Measurements from ENCODE around the gene OSBPL2.

The OSBPL2 gene

GRCh38 chr20:62287759-62288534, 49.6 kb downstream of the OSBPL2 start:
- no peak for DNase-seq

- peak in 1 of 2 experiments; percentile 8 for DNase-seq
Observed at GRCh38 chr20:62288535-62289105, 50.3 kb downstream of the OSBPL2 start.

- DNase-seq: no peak
Observed at GRCh38 chr20:62289131-62289530, 50.8 kb downstream of the OSBPL2 start.

GRCh38 chr20:62289898-62290297, 51.6 kb downstream of the OSBPL2 start:
- DNase-seq: no peak

GRCh38 chr20:62291251-62292066, 53.1 kb downstream of the OSBPL2 start:
- DNase-seq: no peak

GRCh38 chr20:62292108-62292507, 53.8 kb downstream of the OSBPL2 start:
- no peak for DNase-seq

- DNase-seq: no peak
Observed at GRCh38 chr20:62293111-62293784, 54.9 kb downstream of the OSBPL2 start.

- DNase-seq: no peak
Observed at GRCh38 chr20:62293946-62294345, 55.6 kb downstream of the OSBPL2 start.

- no peak for DNase-seq
Observed at GRCh38 chr20:62294516-62294915, 56.2 kb downstream of the OSBPL2 start.

- DNase-seq: no peak
Observed at GRCh38 chr20:62296724-62297448, 58.6 kb downstream of the OSBPL2 start.

- DNase-seq: no peak
Observed at GRCh38 chr20:62297449-62298227, 59.3 kb downstream of the OSBPL2 start.

GRCh38 chr20:62298577-62299249, 60.4 kb downstream of the OSBPL2 start:
- no peak for DNase-seq

GRCh38 chr20:62299666-62300236, 61.4 kb downstream of the OSBPL2 start:
- DNase-seq: no peak

- DNase-seq: no peak
Observed at GRCh38 chr20:62300319-62300718, 62.0 kb downstream of the OSBPL2 start.

GRCh38 chr20:62301111-62301668, 62.9 kb downstream of the OSBPL2 start:
- no peak for DNase-seq

- peak; percentile 87 to 90 for DNase-seq
Observed at GRCh38 chr20:62301773-62302340, 63.5 kb downstream of the OSBPL2 start.

- peak; percentile 95 to 96 for DNase-seq
Observed at GRCh38 chr20:62302341-62303061, 64.2 kb downstream of the OSBPL2 start, which contains the start of gene ADRM1. Gene ADRM1 (plus strand): TSS chr20:62302997. CDS start chr20:62303569, 572 bp downstream.

GRCh38 chr20:62303062-62303339, 64.7 kb downstream of the OSBPL2 start:
- DNase-seq: no peak
